ENCODE data around the gene RRP1.
A peak's percentile ranks its signal among the peaks of the same experiment; 100 is the strongest.

Gene RRP1

DNA sequence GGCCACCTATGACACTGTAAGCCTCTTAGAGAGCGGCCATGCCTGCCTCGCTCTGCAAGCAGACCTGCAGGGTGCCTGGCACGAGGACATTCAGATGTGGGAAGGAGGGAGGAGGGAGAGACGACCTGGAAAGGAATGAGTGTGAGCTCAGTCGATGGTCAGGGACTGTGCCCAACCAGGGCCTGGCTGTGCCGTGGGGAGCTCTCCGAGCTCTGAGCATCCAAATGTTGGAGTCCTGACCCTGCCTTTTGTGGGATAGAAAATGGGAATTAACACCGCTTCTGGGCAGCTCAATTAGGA, 20.6 kb upstream of the RRP1 start:
- peak overlapping the region; percentile 75; the same call in 1 of the 2 replicates for H3K27ac ChIP-seq (ENCODE audit: low read depth, low read length)

DNA sequence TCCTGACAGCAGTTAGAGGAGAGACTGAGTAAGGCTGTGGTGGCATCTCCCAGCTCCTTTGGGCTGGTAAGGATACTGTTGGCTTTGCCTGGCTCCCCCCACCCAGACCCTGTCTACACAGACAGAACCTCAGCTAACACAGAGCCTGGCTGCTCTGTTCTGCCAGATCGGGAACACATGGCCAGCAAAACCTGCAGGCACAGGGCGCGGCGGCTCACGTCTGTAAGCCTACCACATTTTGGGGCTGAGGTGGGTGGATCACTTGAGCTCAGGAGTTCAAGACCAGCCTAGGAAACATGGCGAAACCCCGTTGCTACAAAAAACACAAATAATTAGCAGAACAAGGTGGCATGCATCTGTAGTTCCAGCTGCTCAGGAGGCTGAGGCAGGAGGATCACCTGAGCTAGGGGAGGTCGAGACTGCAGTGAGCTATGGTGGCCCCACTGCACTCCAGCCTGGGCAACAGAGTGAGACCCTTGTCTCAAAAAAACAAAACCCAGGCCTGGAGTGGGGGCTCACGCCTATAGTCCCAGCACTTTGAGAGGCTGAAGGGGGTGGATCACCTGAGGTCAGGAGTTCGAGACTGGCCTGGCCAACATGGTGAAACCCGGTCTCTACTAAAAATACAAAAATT, 19.9 kb upstream of the RRP1 start:
- 0 out of 2 replicates have a peak, but pooled peaks cover 6% of the 10 kb centered on the region for H3K36me3 ChIP-seq (ENCODE audit: insufficient read depth, low read length)
- no peak overlapping the region for H3K4me3 ChIP-seq (ENCODE audit: low read depth, low read length)
- H3K4me1 ChIP-seq (ENCODE audit: control insufficient read depth, insufficient read depth, low read length, unreplicated experiment) = peaks cover 22% of the 10 kb centered on the region
- H2AFZ ChIP-seq (ENCODE audit: low read length, unreplicated experiment) = no peak overlapping the region
- no peaks in the 10 kb centered on the region for H3K79me2 ChIP-seq (ENCODE audit: control insufficient read depth, insufficient read depth, low read length, unreplicated experiment)
- H3K27ac ChIP-seq (ENCODE audit: low read depth, low read length) = no peak overlapping the region
- no peaks in the 10 kb centered on the region for H3K27me3 ChIP-seq (ENCODE audit: insufficient read depth, low read length)

More for the DNA sequence above, 20.6 kb upstream of the RRP1 start:
- Histone ChIP-seq H3K79me2 (ENCODE audit: control insufficient read depth, insufficient read depth, low read length, unreplicated experiment) (no peaks in the 10 kb centered on the region), H3K4me3 (ENCODE audit: low read depth, low read length) (no peak overlapping the region), H2AFZ (ENCODE audit: low read length, unreplicated experiment) (no peak overlapping the region), H3K4me1 (ENCODE audit: control insufficient read depth, insufficient read depth, low read length, unreplicated experiment) (peaks cover 23% of the 10 kb centered on the region), H3K27me3 (ENCODE audit: insufficient read depth, low read length) (no peaks in the 10 kb centered on the region), H3K36me3 (ENCODE audit: insufficient read depth, low read length) (0 out of 2 replicates have a peak, but pooled peaks cover 6% of the 10 kb centered on the region)

DNA sequence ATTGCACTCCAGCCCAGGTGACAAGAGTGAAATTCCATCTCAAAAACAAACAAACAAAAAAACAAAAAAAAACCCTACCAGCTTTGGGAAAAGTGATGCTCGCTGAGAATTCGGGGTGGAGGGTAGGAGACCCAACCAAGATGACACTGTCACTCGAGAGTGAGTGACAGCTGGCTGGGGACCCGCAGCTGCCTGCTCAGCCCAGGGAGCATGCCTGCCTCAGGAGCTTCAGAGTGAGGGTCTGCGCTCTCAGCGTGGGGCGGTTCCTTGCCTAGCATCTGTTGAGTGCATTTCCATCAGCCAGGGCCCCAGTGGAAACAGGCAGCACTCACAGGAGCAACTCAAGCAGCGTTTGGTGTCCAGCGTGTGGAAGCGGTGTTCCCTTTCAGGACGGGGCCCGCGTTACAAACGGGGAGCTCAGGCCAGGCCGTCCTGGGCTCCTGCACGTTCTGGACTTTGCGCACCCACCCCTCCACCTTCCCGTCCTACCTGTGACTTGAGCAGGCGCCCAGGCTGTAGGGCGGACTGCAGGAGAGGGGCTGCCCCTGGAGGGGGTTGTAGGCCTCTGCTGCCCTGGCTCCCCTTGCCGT, 19.2 kb upstream of the RRP1 start:
- Histone ChIP-seq H3K36me3 (ENCODE audit: insufficient read depth, low read length) (0 out of 2 replicates have a peak, but pooled peaks cover 6% of the 10 kb centered on the region), H3K27ac (ENCODE audit: low read depth, low read length) (no peak overlapping the region), H3K4me3 (ENCODE audit: low read depth, low read length) (no peak overlapping the region), H3K79me2 (ENCODE audit: control insufficient read depth, insufficient read depth, low read length, unreplicated experiment) (peaks cover 4% of the 10 kb centered on the region), H2AFZ (ENCODE audit: low read length, unreplicated experiment) (no peak overlapping the region), H3K27me3 (ENCODE audit: insufficient read depth, low read length) (no peaks in the 10 kb centered on the region), H3K4me1 (ENCODE audit: control insufficient read depth, insufficient read depth, low read length, unreplicated experiment) (peaks cover 15% of the 10 kb centered on the region)

DNA sequence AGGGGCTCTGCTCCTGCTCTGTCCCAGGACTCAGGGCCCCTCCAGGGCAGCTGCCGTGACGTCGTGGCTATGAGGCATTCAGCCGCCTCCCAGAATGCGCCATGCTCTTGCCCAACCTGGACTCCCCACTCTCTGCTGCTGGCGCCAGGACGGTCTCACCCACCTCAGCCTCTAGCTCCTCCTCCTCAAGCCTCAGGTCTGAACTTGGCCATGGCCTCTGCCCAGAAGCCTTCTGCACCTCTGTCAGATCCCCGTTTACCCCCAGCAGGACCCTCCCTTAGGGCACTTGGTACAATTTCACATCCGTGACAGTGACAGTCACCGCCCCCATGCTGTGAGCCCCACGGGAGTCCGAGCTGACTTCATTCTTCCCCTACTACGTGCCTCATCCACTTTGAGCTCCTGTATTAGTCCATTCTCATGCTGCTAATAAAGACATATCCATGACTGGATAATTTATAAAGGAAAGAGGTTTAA, 18.1 kb upstream of the RRP1 start:
- Histone ChIP-seq H3K27ac (ENCODE audit: low read depth, low read length) (no peak overlapping the region), H3K4me3 (ENCODE audit: low read depth, low read length) (no peak overlapping the region), H2AFZ (ENCODE audit: low read length, unreplicated experiment) (no peak overlapping the region), H3K4me1 (ENCODE audit: control insufficient read depth, insufficient read depth, low read length, unreplicated experiment) (peaks cover 13% of the 10 kb centered on the region), H3K79me2 (ENCODE audit: control insufficient read depth, insufficient read depth, low read length, unreplicated experiment) (peaks cover 11% of the 10 kb centered on the region), H3K27me3 (ENCODE audit: insufficient read depth, low read length) (no peaks in the 10 kb centered on the region), H3K36me3 (ENCODE audit: insufficient read depth, low read length) (0 out of 2 replicates have a peak, but pooled peaks cover 6% of the 10 kb centered on the region)

DNA sequence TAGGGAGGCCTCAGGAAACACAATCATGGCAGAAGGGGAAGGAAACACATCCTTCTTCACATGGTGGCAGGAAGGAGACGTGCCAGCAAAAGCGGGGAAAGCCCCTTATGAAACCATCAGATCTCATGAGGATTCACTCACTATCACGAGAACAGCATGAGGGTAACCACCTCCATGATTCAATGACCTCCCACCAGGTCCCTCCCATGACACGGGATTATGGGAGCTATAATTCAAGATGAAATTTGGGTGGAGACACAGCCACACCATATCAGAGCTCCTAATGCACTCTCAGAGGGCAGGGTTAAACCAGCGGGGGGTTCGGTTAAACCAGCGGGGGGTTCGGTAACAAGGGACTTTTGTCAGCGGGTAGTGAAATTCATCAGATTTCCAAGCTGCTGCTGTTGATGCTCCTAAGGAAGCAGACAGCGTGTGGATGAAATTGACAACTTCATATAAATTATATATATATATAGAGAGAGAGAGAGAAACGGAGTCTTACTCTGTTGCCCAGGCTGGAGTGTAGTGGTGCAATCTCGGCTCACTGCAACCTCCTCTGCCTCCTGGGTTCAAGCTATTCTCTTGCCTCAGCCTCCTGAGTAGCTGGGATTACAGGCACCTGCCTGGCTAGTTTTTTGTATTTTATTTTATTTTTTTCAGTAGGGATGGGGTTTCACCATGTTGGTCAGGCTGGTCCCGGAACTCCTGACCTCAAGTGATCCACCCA, 17.5 kb upstream of the RRP1 start:
- H3K27me3 ChIP-seq (ENCODE audit: insufficient read depth, low read length) = no peaks in the 10 kb centered on the region
- H2AFZ ChIP-seq (ENCODE audit: low read length, unreplicated experiment) = no peak overlapping the region
- H3K4me3 ChIP-seq (ENCODE audit: low read depth, low read length) = no peak overlapping the region
- no peak overlapping the region for H3K27ac ChIP-seq (ENCODE audit: low read depth, low read length)
- peaks cover 13% of the 10 kb centered on the region for H3K4me1 ChIP-seq (ENCODE audit: control insufficient read depth, insufficient read depth, low read length, unreplicated experiment)
- H3K79me2 ChIP-seq (ENCODE audit: control insufficient read depth, insufficient read depth, low read length, unreplicated experiment) = peaks cover 11% of the 10 kb centered on the region
- 0 out of 2 replicates have a peak, but pooled peaks cover 6% of the 10 kb centered on the region for H3K36me3 ChIP-seq (ENCODE audit: insufficient read depth, low read length)

DNA sequence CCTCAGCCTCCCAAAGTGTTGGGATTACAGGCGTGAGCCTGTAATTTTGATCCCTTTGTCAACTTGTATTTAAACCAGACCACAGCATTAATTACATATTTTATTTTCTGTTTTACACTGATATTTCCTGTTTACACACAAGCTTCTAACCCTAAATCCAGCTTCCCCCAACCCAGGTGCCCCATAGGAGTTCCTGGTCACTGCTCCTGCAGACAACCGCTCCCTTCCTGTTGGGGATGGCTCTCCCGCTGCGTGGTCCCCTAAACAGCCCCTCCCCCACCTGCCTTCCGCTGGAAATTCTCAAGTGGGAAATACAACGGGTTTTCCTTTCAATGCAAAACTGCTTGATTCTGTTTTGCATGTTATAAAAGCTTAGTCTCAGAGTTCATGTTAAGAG, 17.0 kb upstream of the RRP1 start:
- Histone ChIP-seq H3K4me1 (ENCODE audit: control insufficient read depth, insufficient read depth, low read length, unreplicated experiment) (peaks cover 13% of the 10 kb centered on the region), H3K27ac (ENCODE audit: low read depth, low read length) (no peak overlapping the region), H3K36me3 (ENCODE audit: insufficient read depth, low read length) (0 out of 2 replicates have a peak, but pooled peaks cover 6% of the 10 kb centered on the region), H3K4me3 (ENCODE audit: low read depth, low read length) (no peak overlapping the region), H3K79me2 (ENCODE audit: control insufficient read depth, insufficient read depth, low read length, unreplicated experiment) (peaks cover 11% of the 10 kb centered on the region), H3K27me3 (ENCODE audit: insufficient read depth, low read length) (no peaks in the 10 kb centered on the region), H2AFZ (ENCODE audit: low read length, unreplicated experiment) (no peak overlapping the region)

DNA sequence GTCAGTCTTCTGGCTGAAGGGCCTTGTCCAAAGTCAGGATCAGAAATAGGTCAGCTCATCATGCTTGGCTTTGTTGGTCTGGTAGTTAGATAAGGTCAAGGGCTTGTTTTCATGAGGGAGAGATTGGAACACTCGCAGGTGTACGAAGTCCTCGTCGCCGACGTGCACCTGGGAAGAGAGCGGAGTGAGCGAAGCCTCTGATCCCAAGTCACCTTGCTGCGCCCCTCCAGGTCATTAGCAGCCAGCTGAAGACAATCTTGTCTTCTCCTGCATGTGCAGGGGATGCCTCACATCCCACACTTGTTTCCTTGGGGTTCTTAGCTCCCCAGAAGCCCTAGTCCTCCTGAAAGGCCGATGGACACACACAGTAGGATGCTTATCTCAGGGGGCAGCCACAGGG, 15.2 kb upstream of the RRP1 start:
- no peaks in the 10 kb centered on the region for H3K4me1 ChIP-seq (ENCODE audit: control insufficient read depth, insufficient read depth, low read length, unreplicated experiment)
- no peaks in the 10 kb centered on the region for H3K27me3 ChIP-seq (ENCODE audit: insufficient read depth, low read length)
- no peak overlapping the region for H2AFZ ChIP-seq (ENCODE audit: low read length, unreplicated experiment)
- 0 out of 2 replicates have a peak, but pooled peaks cover 6% of the 10 kb centered on the region for H3K36me3 ChIP-seq (ENCODE audit: insufficient read depth, low read length)
- no peak overlapping the region for H3K27ac ChIP-seq (ENCODE audit: low read depth, low read length)
- peaks cover 11% of the 10 kb centered on the region for H3K79me2 ChIP-seq (ENCODE audit: control insufficient read depth, insufficient read depth, low read length, unreplicated experiment)
- H3K4me3 ChIP-seq (ENCODE audit: low read depth, low read length) = no peak overlapping the region; the same call in 1 of the 2 replicates

DNA sequence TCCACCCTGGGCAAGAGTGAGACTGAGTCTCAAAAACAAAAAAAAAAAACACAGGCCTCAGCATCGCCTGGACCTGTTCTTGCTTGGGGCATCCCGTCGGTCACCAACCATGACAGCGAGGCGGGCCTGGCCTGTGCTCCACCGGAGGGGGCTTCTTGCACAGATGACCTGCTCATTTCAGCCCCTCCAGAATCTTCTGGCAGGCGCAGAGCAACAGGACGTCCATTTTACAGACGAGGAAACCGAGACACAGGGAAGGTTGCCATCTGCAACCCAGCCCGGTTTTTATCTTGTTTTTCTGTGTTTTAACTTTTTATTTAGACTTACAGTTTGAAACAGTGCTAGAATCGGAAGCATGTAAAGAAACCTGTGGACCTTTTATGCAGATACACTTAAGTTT, 14.2 kb upstream of the RRP1 start:
- H3K4me1 ChIP-seq (ENCODE audit: control insufficient read depth, insufficient read depth, low read length, unreplicated experiment) = no peaks in the 10 kb centered on the region
- H3K4me3 ChIP-seq (ENCODE audit: low read depth, low read length) = peak overlapping the region; percentile 83
- H3K27me3 ChIP-seq (ENCODE audit: insufficient read depth, low read length) = no peaks in the 10 kb centered on the region
- no peak overlapping the region for H2AFZ ChIP-seq (ENCODE audit: low read length, unreplicated experiment)
- no peak overlapping the region for H3K27ac ChIP-seq (ENCODE audit: low read depth, low read length)
- peaks cover 11% of the 10 kb centered on the region for H3K79me2 ChIP-seq (ENCODE audit: control insufficient read depth, insufficient read depth, low read length, unreplicated experiment)
- 0 out of 2 replicates have a peak, but pooled peaks cover 6% of the 10 kb centered on the region for H3K36me3 ChIP-seq (ENCODE audit: insufficient read depth, low read length)

DNA sequence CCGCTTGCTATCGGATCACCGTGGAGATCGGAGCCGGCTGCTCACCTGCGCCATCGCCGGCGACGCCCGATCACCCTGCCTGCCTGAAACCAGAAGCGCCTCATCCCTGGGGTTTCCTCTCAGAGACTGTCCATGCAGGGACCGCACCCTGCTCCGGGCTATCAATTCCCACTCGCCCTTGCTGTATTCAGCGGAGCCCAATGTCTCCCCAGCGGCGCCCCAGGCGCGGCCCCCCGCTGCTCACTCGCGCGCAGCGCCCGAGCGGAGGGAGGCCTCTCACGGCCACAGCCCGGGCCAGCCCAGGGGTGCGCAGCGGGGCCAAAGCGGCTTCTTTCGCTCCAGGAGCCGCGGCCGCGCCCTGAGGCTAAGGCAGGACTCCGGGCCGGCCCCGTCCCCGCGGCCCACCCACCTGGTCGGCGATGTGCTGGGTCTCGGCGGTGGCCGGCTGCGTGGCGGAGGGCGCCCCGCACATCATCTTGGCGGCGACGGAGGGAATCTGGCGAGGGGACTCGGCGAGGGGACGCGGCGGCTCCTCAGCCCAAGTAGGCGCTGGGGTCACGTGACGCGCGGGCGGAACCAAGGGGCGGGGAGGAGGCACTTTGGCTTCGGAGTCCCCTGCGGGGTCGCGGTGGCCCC, 13.5 kb upstream of the RRP1 start, which contains the start of gene CSTB:
Gene CSTB, minus strand, starts transcription at position 514 of the 636 bp plus-strand sequence. Its CDS starts 39 bp downstream, at position 475.
- Histone ChIP-seq H3K36me3 (ENCODE audit: insufficient read depth, low read length) (0 out of 2 replicates have a peak, but pooled peaks cover 6% of the 10 kb centered on the region), H3K27ac (ENCODE audit: low read depth, low read length) (peak within 1 kb of the TSS; percentile 51; the same call in 1 of the 2 replicates), H3K79me2 (ENCODE audit: control insufficient read depth, insufficient read depth, low read length, unreplicated experiment) (peaks cover 11% of the 10 kb centered on the region), H3K4me1 (ENCODE audit: control insufficient read depth, insufficient read depth, low read length, unreplicated experiment) (no peaks in the 10 kb centered on the region), H2AFZ (ENCODE audit: low read length, unreplicated experiment) (peak within 1 kb of the TSS; percentile 80), H3K27me3 (ENCODE audit: insufficient read depth, low read length) (no peaks in the 10 kb centered on the region), H3K4me3 (ENCODE audit: low read depth, low read length) (peak within 1 kb of the TSS; percentile 83)

DNA sequence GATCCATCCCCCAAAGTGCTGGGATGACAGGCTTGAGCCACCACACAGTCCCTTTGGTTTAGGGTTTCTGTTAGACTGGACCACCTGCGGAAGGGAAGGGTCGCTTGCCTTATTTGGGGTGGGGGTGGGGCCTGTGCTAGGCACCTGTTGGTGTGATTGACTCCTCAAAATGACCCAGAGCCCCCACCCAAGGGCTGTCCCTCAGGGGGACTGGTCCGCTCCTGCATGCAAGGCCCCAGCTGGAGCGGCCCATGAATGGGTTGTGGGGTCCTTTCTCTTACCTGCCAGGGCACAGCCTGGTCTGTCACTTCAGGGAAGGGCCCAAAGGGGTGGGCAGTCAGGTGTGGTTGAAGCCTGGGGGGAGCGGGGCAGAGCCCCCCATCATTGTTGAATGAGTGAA, 11.4 kb upstream of the RRP1 start:
- Histone ChIP-seq H3K36me3 (ENCODE audit: insufficient read depth, low read length) (0 out of 2 replicates have a peak, but pooled peaks cover 6% of the 10 kb centered on the region), H3K27me3 (ENCODE audit: insufficient read depth, low read length) (no peaks in the 10 kb centered on the region), H3K79me2 (ENCODE audit: control insufficient read depth, insufficient read depth, low read length, unreplicated experiment) (peaks cover 11% of the 10 kb centered on the region), H3K4me1 (ENCODE audit: control insufficient read depth, insufficient read depth, low read length, unreplicated experiment) (no peaks in the 10 kb centered on the region), H3K4me3 (ENCODE audit: low read depth, low read length) (no peak overlapping the region), H3K27ac (ENCODE audit: low read depth, low read length) (no peak overlapping the region), H2AFZ (ENCODE audit: low read length, unreplicated experiment) (no peak overlapping the region)
